Heart right ventricle (tissue), 16 donors: ENCODE data around the gene RNF13. TPM values are rescaled to one million over a fixed set of nuclear protein-coding genes. Genes with fewer than 3 reads are reported as not detected.

Experiments
- ATAC-seq, 8 donors: fragments of 200-7000 bp; cut with Tn5 transposase; one replicate each; pipeline ENCODE4 v1.9.1; 2020; ENCODE audit warnings: mild to moderate bottlenecking in 8 of 8, moderate library complexity in 8 of 8, moderate number of reproducible peaks in 1 of 8
- DNase-seq, 2 donors: peaks; one replicate each; pipeline ENCODE4 v3.0.0-alpha.2; 2020
- H3K27ac ChIP-seq, 10 donors: fragments of 200-600 bp; sonication (generic) in 2 of 10; one replicate each; pipeline versions ENCODE4 v1.5.0 to v1.8.0; 2020 to 2022; ENCODE audit warnings: mild to moderate bottlenecking in 3 of 10
- H3K27me3 ChIP-seq, 7 donors: fragments of 200-600 bp; one replicate each; pipeline ENCODE4 v1.8.0; 2021 to 2022; ENCODE audit warnings: mild to moderate bottlenecking in 2 of 7
- H3K36me3 ChIP-seq, 9 donors: fragments of 200-600 bp; sonication (generic) in 1 of 9; one replicate each; pipeline versions ENCODE4 v1.5.0 to v1.8.0; 2020 to 2022; ENCODE audit warnings: mild to moderate bottlenecking in 2 of 9
- H3K4me1 ChIP-seq, 9 donors: fragments of 200-600 bp; sonication (generic) in 1 of 9; one replicate each; pipeline versions ENCODE4 v1.5.0 to v1.8.0; 2020 to 2022; ENCODE audit warnings: mild to moderate bottlenecking in 4 of 9
- H3K4me3 ChIP-seq, 10 donors: fragments of 200-600 bp; sonication (generic) in 2 of 10; one replicate each; pipeline versions ENCODE4 v1.5.0 to v1.8.0; 2020 to 2022; ENCODE audit warnings: mild to moderate bottlenecking in 7 of 10, moderate library complexity in 2 of 10
- H3K9me3 ChIP-seq, 11 donors: fragments of 200-600 bp in 10 of 11; sonication (generic) in 2 of 11; one replicate each; pipeline versions ENCODE4 v1.5.0 to v1.8.0; 2013 to 2022; ENCODE audit warnings: mild to moderate bottlenecking in 2 of 11, control low read depth in 1 of 11, moderate library complexity in 1 of 11
- CTCF ChIP-seq, 9 donors: fragments of 200-600 bp; sonication (generic) in 2 of 9; IDR thresholded peaks; one replicate each; pipeline versions ENCODE4 v1.5.0 to v1.8.0; 2021 to 2022; ENCODE audit warnings: antibody characterized with exemption in 9 of 9, mild to moderate bottlenecking in 5 of 9, moderate library complexity in 1 of 9
- WGBS, 2 donors: extraction: QIAGEN DNeasy Blood & Tissue Kit; methylation state at CpG; one replicate each; pipeline ENCODE4 v1.1.7; 2013; ENCODE audit warnings: inconsistent platforms in 1 of 2; 5-methylcytosine and 5-hydroxymethylcytosine counted together
- intact Hi-C, 10 donors: fragments of 100-400 bp; cut with DNase I; formaldehyde crosslinking; loops; one replicate each; pipeline versions ENCODE4 v1.11.1 to v1.14.2; 2022
- polyA plus RNA-seq, 2 donors: library from polyadenylated mRNA; stranded (reverse); fragments of 200-250 nt; gene quantifications; one replicate each; pipeline ENCODE4 v1.2.3, GENCODE V29; 2013
- total RNA-seq, 10 donors: library from RNA; stranded (reverse); fragmentation: NEBNext Ultra II Directional in 3 of 10; extraction: Animal tissue kit (Norgen Biotek cat#: 25700) in 3 of 10; gene quantifications; one replicate each; pipeline versions ENCODE4 v1.2.1 to v1.2.4, GENCODE V29; 2021 to 2023
- donor health status: Arrhythmogenic right ventricular cardiomyopathy.
- donor health status: ischemic (EF 13 %, LVEDD 7.1; RV severe dilation, severe dysfunction).
- donor health status: healthy with polysubstance abuse.
- donor health status: DM: no; HTN: yes; CAD: no.
- donor health status: DM: no; HTN: no; CAD: no.
- donor health status: ischemic (EF 25% LVEDD 6.9; RV normal size, moderate dysfunction).
- donor health status: ischemic (EF 25% LVEDD 5.7; RV mildly dilated, moderate dysfunction).
- donor health status: healthy.
- donor health status: DM: yes; HTN: yes; CAD: no.
- donor health status: Ischemic cardiomyopathy.
- donor health status: ischemic (EF 35%, LVEDD 5.7; RV mildly dilated, moderate dysfunction).
- donor health status: nonischemic (EF 11% LVEDD 7.7; RV severe dilation, severe dysfunction).
- donor health status: DM: yes; HTN: yes; CAD: no.
- donor health status: PGD.
- donor health status: ischemic (EF 29% LVEDD 5.4; RV normal size, mild dysfunction).
- donor health status: nonischemic (EF 23%, LVEDD 6.1; RV moderate dilation, normal function).

Gene RNF13
- total and polyA plus RNA-seq, 12 donors, result 24.8 to 72.3 (median 52.4) TPM

GRCh38 chr3:149969940-149970715, 157.1 kb downstream of the RNF13 start:
- Histone ChIP-seq H3K27ac (peak overlapping the region; percentile 64 to 96 (median 92)), H3K4me1 (peaks cover 0 to 45% (median 39%) of the 10 kb centered on the region in 9 donors), H3K36me3 (peaks cover 0 to 21% (median 0%) of the 10 kb centered on the region in 9 donors), H3K27me3 (peaks cover 0 to 55% (median 0%) of the 10 kb centered on the region in 7 donors), H3K9me3 (no peaks in the 10 kb centered on the region), H3K4me3 (peak overlapping the region; percentile 77 to 98 (median 84))
- intact Hi-C loops, result loop anchor here in 9 of 10 donors (2.0 to 10.0 kb wide), 13 partner anchors 85 to 525 kb away; no protein-coding TSS in a partner anchor
- ATAC-seq (peak; percentile 65 to 81 (median 78)), DNase-seq (peak; percentile 81 to 83)
- no peak for TF ChIP-seq CTCF (IDR thresholded peaks at IDR 0.05)
- WGBS, 2 donors, result 1% methylated on average over 69 to 73 of the region's 73 CpGs

- Histone ChIP-seq H3K9me3 (no peaks in the 10 kb centered on the region), H3K27ac (peak within 1 kb of the TSS; percentile 64 to 96 (median 92)), H3K36me3 (peaks cover 0 to 14% (median 0%) of the 10 kb centered on the region in 9 donors), H3K27me3 (peaks cover 0 to 60% (median 0%) of the 10 kb centered on the region in 7 donors), H3K4me1 (peaks cover 0 to 42% (median 35%) of the 10 kb centered on the region in 9 donors), H3K4me3 (peak within 1 kb of the TSS; percentile 77 to 98 (median 84))
- no peak for TF ChIP-seq CTCF (IDR thresholded peaks at IDR 0.05)
- 0 to 1% methylated on average over 78 to 102 of the region's 102 CpGs for WGBS, 2 donors
- peak; percentile 58 to 78 for DNase-seq
- intact Hi-C loops, result loop anchor here in 2 of 10 donors (5.0 kb wide), 2 partner anchors 106 to 111 kb away; no protein-coding TSS in a partner anchor
- peak; percentile 59 to 89 (median 80) for ATAC-seq
Observed at GRCh38 chr3:149970716-149971402, 157.8 kb downstream of the RNF13 start, which contains the start of gene PFN2. PFN2 (minus strand) TSS chr3:149970895; CDS start chr3:149970856, 39 bp downstream.

GRCh38 chr3:149971403-149972075, 158.5 kb downstream of the RNF13 start:
- intact Hi-C loops, result loop anchor here in 2 of 10 donors (5.0 kb wide), 2 partner anchors 106 to 111 kb away; no protein-coding TSS in a partner anchor
- TF ChIP-seq CTCF (IDR thresholded peaks at IDR 0.05), result no peak
- peak overlapping the region; percentile 64 to 96 (median 92) for H3K27ac ChIP-seq
- peak; percentile 19 to 69 (median 43) for ATAC-seq
- peaks cover 0 to 42% (median 35%) of the 10 kb centered on the region in 9 donors for H3K4me1 ChIP-seq
- peak in 1 of 2 donors; percentile 53 for DNase-seq
- peaks cover 0 to 7% (median 0%) of the 10 kb centered on the region in 9 donors for H3K36me3 ChIP-seq
- peaks cover 0 to 63% (median 0%) of the 10 kb centered on the region in 7 donors for H3K27me3 ChIP-seq
- peak overlapping the region; percentile 77 to 98 (median 84) for H3K4me3 ChIP-seq
- H3K9me3 ChIP-seq, result no peaks in the 10 kb centered on the region
- WGBS, 2 donors, result 1% methylated on average over 40 to 42 of the region's 42 CpGs
